ENCODE measurements around the gene C19orf33.

Gene C19orf33

GRCh38 chr19:38265213-38265861, 38.7 kb upstream of the C19orf33 start:
- H3K4me3 ChIP-seq (replicated peaks; ENCODE audit: low read depth, low read length) = no peak overlapping the region
- TF ChIP-seq, protein P1, sequence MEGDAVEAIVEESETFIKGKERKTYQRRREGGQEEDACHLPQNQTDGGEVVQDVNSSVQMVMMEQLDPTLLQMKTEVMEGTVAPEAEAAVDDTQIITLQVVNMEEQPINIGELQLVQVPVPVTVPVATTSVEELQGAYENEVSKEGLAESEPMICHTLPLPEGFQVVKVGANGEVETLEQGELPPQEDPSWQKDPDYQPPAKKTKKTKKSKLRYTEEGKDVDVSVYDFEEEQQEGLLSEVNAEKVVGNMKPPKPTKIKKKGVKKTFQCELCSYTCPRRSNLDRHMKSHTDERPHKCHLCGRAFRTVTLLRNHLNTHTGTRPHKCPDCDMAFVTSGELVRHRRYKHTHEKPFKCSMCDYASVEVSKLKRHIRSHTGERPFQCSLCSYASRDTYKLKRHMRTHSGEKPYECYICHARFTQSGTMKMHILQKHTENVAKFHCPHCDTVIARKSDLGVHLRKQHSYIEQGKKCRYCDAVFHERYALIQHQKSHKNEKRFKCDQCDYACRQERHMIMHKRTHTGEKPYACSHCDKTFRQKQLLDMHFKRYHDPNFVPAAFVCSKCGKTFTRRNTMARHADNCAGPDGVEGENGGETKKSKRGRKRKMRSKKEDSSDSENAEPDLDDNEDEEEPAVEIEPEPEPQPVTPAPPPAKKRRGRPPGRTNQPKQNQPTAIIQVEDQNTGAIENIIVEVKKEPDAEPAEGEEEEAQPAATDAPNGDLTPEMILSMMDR (IDR thresholded peaks at IDR 0.05; ENCODE audit: low read length, missing control alignments) = no peak
- DNase-seq (ENCODE audit: low read depth) = no peak

GRCh38 chr19:38265921-38266429, 38.1 kb upstream of the C19orf33 start:
- no peak overlapping the region for H3K4me3 ChIP-seq (replicated peaks; ENCODE audit: low read depth, low read length)
- no peak for DNase-seq (ENCODE audit: low read depth)
- TF ChIP-seq, protein P1 (IDR thresholded peaks at IDR 0.05; ENCODE audit: low read length, missing control alignments) = no peak

DNA sequence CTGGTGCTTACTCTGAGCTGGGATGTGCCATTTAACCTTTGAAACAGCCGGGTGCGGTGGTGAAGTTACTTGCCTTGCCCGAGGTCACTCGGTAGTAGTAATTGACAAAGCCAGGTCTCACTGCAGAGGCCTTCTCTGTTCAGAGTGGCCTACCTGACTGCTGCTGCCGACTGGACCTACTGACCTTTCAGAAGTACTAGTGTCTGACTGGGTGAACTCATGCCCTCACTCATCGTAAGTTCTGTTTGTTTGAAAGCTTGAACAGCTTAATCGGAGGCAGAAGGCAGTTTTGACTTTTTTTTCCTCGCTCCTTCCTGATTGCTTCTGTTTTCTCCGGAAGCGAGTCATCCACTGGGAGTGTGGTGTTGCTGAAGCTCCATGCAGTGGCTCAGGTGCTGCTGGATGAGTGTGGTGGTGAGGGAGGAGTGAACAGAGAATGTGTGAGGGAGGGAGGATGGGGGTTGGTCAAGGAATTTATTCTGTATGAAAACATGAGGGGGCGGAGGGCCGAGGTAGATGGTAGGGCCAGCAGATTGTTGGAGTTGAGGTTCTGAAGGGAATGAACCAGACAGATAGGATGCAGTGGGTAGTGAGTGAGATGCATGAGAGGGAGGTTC, 37.0 kb upstream of the C19orf33 start:
- peak; percentile 58 for DNase-seq (ENCODE audit: low read depth)
- no peak overlapping the region for H3K4me3 ChIP-seq (replicated peaks; ENCODE audit: low read depth, low read length)
- TF ChIP-seq, protein P1 (IDR thresholded peaks at IDR 0.05; ENCODE audit: low read length, missing control alignments) = no peak

DNA sequence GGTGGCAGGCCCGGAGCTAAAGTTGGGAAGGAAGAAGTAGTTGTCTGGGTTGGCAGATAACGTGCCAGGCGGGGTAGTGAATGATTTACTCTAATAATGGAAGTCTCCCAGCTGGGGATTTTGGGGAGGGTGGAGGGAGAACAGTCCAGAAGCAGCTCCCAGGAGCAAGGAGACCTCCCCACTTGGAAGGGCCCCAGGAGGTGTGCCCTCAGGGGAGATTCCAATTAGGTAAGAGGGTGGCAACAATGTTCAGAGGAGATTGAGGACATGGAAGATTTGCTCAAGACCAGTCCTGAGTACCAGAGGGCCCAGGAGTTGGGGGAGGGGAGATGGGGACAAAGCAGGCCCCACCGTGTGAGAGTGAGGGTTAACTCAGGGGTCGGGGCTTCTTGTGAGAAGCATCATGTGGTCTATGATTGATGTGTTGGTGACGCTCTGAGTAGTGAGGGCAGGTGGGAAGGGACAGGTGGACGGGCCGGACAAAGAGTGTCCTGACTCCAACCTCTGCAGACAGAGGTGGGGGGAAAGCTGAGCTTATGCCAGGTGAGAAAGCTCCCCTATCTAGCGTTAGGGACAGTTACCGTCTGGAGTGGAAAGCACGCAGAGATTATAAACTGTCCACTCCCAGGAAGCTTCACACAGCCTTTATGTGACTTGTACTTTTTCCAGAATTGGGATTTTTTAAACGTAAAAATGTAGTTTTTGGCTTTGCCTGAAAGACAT, 36.1 kb upstream of the C19orf33 start:
- TF ChIP-seq, protein P1 (IDR thresholded peaks at IDR 0.05; ENCODE audit: low read length, missing control alignments) = no peak
- no peak for DNase-seq (ENCODE audit: low read depth)
- H3K4me3 ChIP-seq (replicated peaks; ENCODE audit: low read depth, low read length) = no peak overlapping the region

- no peak overlapping the region for H3K4me3 ChIP-seq (replicated peaks; ENCODE audit: low read depth, low read length)
- TF ChIP-seq, protein P1 (IDR thresholded peaks at IDR 0.05; ENCODE audit: low read length, missing control alignments) = no peak
- DNase-seq (ENCODE audit: low read depth) = no peak
These were observed 35.5 kb upstream of the C19orf33 start for GRCh38 chr19:38268539-38268938.

- TF ChIP-seq, protein P1 (IDR thresholded peaks at IDR 0.05; ENCODE audit: low read length, missing control alignments) = no peak
- no peak for DNase-seq (ENCODE audit: low read depth)
These were observed 33.4 kb upstream of the C19orf33 start for GRCh38 chr19:38270587-38271167.

More at GRCh38 chr19:38270587-38271167, 33.4 kb upstream of the C19orf33 start:
- H3K4me3 ChIP-seq (replicated peaks; ENCODE audit: low read depth, low read length) = no peak overlapping the region

Data from fibroblast of pulmonary artery (primary cell).